ENCODE results near the gene H2BK1. TPM values are rescaled to one million over a fixed set of nuclear protein-coding genes. Genes with fewer than 3 reads are reported as not detected.

H2BK1 gene
- total RNA-seq, 1 donor from 2014 or later = not detected

DNA sequence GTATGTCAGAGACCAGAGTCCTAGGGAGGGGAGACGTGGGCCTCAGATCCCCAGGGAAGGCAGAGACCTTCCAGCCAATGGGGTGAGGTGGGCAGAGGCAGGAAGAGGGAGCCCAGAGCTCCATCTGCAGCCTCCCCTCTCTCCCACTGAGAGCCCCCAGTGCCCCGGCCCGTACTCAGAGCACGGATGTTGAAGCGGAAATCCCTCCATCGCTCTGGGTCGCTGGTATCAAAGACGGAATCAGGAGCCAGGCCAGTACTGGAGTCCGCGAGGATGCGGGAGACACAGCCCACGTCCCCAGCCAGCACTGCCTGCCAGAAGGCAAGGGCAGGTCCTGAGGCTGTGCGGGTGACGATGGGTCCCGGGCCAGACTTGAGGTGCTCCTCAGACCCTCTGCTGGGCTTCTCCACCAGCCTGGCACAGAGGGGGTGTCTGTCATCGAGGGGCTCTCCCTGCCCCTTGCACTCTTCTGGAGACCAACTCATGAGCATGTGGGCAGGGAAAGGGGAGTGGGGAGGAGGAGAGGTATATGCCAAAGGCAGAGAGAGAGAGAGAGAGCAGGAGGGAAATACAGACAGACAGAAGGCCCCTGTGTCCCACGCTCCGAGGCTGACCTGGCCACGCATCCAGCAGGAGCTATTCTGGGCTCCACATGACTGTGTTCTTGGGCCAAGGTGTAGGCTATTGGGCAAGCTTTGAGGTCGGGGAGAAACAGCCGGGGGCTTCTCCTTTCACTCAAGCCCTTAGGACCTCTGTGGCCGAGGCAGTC lies 23.5 kb downstream of the H2BK1 start, which contains the start of gene ASB10:
TSS of gene ASB10 (minus strand) at position 611 of the 769 bp plus-strand sequence. CDS start at position 491, 120 bp downstream.
- no peak within 1 kb of the TSS for H3K4me3 Mint-ChIP-seq
- no peak for DNase-seq (ENCODE audit: low spot score)
- no peaks in the 10 kb centered on the region for H3K9me3 Mint-ChIP-seq
- no peaks in the 10 kb centered on the region for H3K36me3 Mint-ChIP-seq (ENCODE audit: low read depth)
- no peaks in the 10 kb centered on the region for H3K4me1 Mint-ChIP-seq (ENCODE audit: low read depth)
- intact Hi-C loops (cut with micrococcal nuclease) = no loop called here
- no peak within 1 kb of the TSS for H3K27ac Mint-ChIP-seq
- peaks cover 7% of the 10 kb centered on the region for H3K27me3 Mint-ChIP-seq (ENCODE audit: insufficient read depth)

GRCh38 chr7:151185762-151186639 lies 24.3 kb downstream of the H2BK1 start:
- no peak overlapping the region for H3K27ac Mint-ChIP-seq

DNA sequence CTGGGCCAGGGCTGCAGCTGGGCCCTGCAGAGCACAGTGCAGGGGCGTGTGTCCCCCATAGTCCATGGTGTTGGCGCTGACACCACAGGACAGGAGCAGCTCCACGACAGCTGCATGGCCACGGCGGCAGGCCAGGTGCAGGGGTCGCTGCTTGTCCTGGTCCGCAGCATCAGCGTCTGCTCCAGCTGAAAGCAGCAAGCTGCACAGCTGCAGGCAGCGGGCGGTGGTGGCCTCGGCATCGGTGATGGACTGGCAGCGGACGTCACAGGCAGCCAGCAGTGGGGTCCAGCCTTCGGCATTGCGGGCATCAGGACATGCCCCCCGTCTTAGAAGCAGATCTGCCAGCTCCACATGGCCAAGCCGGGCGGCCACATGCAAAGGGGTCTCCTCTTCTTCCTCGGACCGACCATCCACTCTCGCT lies 29.3 kb downstream of the H2BK1 start:
- Mint-ChIP-seq H3K27ac (no peak overlapping the region), H3K27me3 (ENCODE audit: insufficient read depth) (peaks cover 7% of the 10 kb centered on the region), H3K9me3 (no peaks in the 10 kb centered on the region), H3K36me3 (ENCODE audit: low read depth) (no peaks in the 10 kb centered on the region), H3K4me3 (no peak overlapping the region), H3K4me1 (ENCODE audit: low read depth) (no peaks in the 10 kb centered on the region)
- intact Hi-C loops (cut with micrococcal nuclease) = no loop called here
- no peak for DNase-seq (ENCODE audit: low spot score)

More at GRCh38 chr7:151185762-151186639, 24.3 kb downstream of the H2BK1 start:
- intact Hi-C loops (cut with micrococcal nuclease) = no loop called here
- DNase-seq (ENCODE audit: low spot score) = no peak
- H3K4me1 Mint-ChIP-seq (ENCODE audit: low read depth) = no peaks in the 10 kb centered on the region
- H3K27me3 Mint-ChIP-seq (ENCODE audit: insufficient read depth) = peaks cover 7% of the 10 kb centered on the region
- H3K36me3 Mint-ChIP-seq (ENCODE audit: low read depth) = no peaks in the 10 kb centered on the region
- H3K9me3 Mint-ChIP-seq = no peaks in the 10 kb centered on the region
- no peak overlapping the region for H3K4me3 Mint-ChIP-seq

DNA sequence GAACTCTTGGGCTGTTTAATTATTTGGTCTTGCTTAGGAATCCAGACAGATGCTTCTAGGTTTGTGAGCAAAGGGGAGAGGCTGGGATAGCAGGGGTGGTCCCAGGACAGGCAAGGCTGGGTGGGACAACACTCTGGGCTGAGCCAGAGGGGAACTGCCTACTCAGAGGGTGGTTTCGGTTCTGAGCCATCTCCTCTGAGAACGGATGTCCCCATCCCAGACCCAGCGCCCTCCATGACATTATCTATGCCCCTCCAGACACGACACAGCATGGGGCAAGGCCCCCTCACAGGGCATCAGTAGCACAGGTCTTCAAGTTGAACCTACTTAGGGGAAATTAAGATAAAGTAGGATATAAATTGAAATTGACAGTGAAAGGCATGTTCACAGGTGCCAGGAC lies 30.3 kb downstream of the H2BK1 start:
- Mint-ChIP-seq H3K4me1 (ENCODE audit: low read depth) (no peaks in the 10 kb centered on the region), H3K9me3 (no peaks in the 10 kb centered on the region), H3K27ac (no peak overlapping the region), H3K27me3 (ENCODE audit: insufficient read depth) (peaks cover 7% of the 10 kb centered on the region), H3K4me3 (no peak overlapping the region), H3K36me3 (ENCODE audit: low read depth) (no peaks in the 10 kb centered on the region)
- intact Hi-C loops (cut with micrococcal nuclease) = no loop called here
- no peak for DNase-seq (ENCODE audit: low spot score)

DNA sequence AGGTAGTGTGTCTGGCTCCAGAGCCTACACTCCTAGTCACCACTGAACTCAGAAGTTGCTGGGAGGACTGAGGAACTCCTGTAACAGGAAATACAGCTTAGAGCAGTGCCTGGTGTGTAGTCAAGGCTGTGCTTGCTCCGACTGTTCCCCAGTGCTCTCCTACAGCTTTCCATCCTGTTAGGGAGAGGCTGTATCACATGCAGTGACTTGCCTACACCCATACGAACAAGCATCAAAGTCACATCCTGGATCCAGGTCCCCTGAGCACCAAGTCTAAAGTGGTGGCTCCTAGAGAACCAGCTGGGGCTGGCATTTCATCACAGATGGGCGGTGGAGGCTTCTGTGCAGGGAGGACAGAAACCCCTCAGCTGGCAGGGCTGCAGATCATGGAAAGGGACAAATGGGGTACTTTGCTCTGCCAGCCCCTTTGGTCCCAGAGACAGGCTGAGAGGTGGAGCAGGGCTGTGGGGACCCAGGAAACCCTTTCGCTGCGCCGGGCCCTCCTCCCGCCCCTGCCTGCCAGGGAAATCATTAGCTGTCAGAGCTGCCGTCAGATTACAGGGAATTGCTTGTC lies 30.9 kb downstream of the H2BK1 start:
- Mint-ChIP-seq H3K9me3 (no peaks in the 10 kb centered on the region), H3K4me3 (no peak overlapping the region), H3K27ac (no peak overlapping the region), H3K4me1 (ENCODE audit: low read depth) (no peaks in the 10 kb centered on the region), H3K27me3 (ENCODE audit: insufficient read depth) (peaks cover 7% of the 10 kb centered on the region), H3K36me3 (ENCODE audit: low read depth) (no peaks in the 10 kb centered on the region)
- DNase-seq (ENCODE audit: low spot score) = no peak
- intact Hi-C loops (cut with micrococcal nuclease) = no loop called here

DNA sequence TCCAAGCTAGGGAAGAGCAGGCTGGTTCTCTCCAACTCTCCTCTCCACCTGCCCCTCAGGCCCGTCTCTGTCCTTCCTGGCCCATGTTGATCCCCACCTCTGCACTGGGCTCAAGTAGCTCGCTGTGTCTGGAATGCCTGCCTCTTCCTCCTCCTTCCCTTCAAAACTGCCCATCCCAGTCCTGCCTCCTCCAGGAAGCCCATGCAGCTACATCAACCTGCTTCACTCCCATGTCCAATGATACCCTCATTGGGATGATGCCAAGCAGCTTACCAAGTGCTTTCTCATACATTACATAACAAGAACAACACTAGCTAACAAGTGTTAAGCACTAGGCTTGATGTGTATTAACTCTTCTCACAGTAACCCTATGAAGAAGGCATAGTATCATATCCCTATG lies 31.5 kb downstream of the H2BK1 start:
- Mint-ChIP-seq H3K27me3 (ENCODE audit: insufficient read depth) (peaks cover 7% of the 10 kb centered on the region), H3K27ac (no peak overlapping the region), H3K4me1 (ENCODE audit: low read depth) (no peaks in the 10 kb centered on the region), H3K9me3 (no peaks in the 10 kb centered on the region), H3K4me3 (no peak overlapping the region), H3K36me3 (ENCODE audit: low read depth) (no peaks in the 10 kb centered on the region)
- intact Hi-C loops (cut with micrococcal nuclease) = no loop called here
- DNase-seq (ENCODE audit: low spot score) = no peak

GRCh38 chr7:151178236-151178635 lies 32.1 kb downstream of the H2BK1 start:
- no peaks in the 10 kb centered on the region for H3K4me1 Mint-ChIP-seq (ENCODE audit: low read depth)
- no peak overlapping the region for H3K27ac Mint-ChIP-seq
- H3K27me3 Mint-ChIP-seq (ENCODE audit: insufficient read depth) = peaks cover 11% of the 10 kb centered on the region
- intact Hi-C loops (cut with micrococcal nuclease) = no loop called here
- no peaks in the 10 kb centered on the region for H3K9me3 Mint-ChIP-seq
- H3K4me3 Mint-ChIP-seq = no peak overlapping the region
- DNase-seq (ENCODE audit: low spot score) = no peak
- no peaks in the 10 kb centered on the region for H3K36me3 Mint-ChIP-seq (ENCODE audit: low read depth)

- DNase-seq (ENCODE audit: low spot score) = no peak
- Mint-ChIP-seq H3K4me3 (no peak overlapping the region), H3K36me3 (ENCODE audit: low read depth) (no peaks in the 10 kb centered on the region), H3K4me1 (ENCODE audit: low read depth) (no peaks in the 10 kb centered on the region), H3K27me3 (ENCODE audit: insufficient read depth) (peaks cover 16% of the 10 kb centered on the region), H3K27ac (no peak overlapping the region), H3K9me3 (no peaks in the 10 kb centered on the region)
- intact Hi-C loops (cut with micrococcal nuclease) = no loop called here
Measured at GRCh38 chr7:151177310-151177709, 33.0 kb downstream of the H2BK1 start.

GRCh38 chr7:151176401-151176800 lies 33.9 kb downstream of the H2BK1 start:
- Mint-ChIP-seq H3K4me3 (no peak overlapping the region), H3K27ac (no peak overlapping the region), H3K27me3 (ENCODE audit: insufficient read depth) (peaks cover 22% of the 10 kb centered on the region), H3K4me1 (ENCODE audit: low read depth) (no peaks in the 10 kb centered on the region), H3K9me3 (no peaks in the 10 kb centered on the region), H3K36me3 (ENCODE audit: low read depth) (no peaks in the 10 kb centered on the region)
- intact Hi-C loops (cut with micrococcal nuclease) = no loop called here
- DNase-seq (ENCODE audit: low spot score) = no peak

- no peaks in the 10 kb centered on the region for H3K9me3 Mint-ChIP-seq
- H3K4me1 Mint-ChIP-seq (ENCODE audit: low read depth) = no peaks in the 10 kb centered on the region
- DNase-seq (ENCODE audit: low spot score) = no peak
- H3K36me3 Mint-ChIP-seq (ENCODE audit: low read depth) = no peaks in the 10 kb centered on the region
- H3K27ac Mint-ChIP-seq = no peak overlapping the region
- H3K27me3 Mint-ChIP-seq (ENCODE audit: insufficient read depth) = peaks cover 26% of the 10 kb centered on the region
- intact Hi-C loops (cut with micrococcal nuclease) = no loop called here
- H3K4me3 Mint-ChIP-seq = no peak overlapping the region
Measured at GRCh38 chr7:151175793-151176311, 34.4 kb downstream of the H2BK1 start.

DNA sequence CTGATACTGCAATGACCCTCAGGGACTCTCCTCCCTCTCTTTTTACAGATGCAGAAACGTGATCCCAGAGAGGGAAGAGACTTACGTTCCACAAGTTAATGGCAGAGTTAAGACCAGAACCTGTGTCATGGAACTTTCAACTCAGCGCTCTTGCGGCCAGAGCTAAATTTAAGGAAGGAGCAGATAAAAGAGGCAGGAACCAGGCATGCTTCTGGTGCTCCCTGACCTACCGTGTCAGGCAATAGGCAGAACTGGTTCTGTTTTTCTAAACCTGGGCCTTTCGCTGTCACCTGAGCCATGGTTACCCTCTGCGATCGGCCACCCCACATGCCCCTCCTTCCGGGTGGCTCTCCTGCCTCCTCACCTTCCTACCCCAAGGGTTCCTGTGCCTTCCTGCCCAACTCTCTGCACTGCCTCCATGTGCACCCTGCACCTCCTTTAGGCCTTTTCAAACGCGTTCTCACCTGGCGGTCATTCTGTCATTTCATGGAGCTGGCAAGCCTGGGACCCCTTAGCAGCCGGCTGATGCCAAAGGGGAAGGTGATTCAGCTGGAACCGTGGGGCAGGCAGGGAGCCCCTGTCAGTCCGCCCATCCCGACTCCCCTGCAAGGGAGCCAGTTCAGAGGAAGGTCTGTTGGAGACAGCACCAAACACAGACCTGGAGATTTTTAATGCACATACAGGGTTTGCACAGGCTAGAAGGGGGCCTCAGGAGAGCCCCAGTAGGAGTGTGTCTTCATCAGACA lies 35.1 kb downstream of the H2BK1 start:
- Mint-ChIP-seq H3K4me1 (ENCODE audit: low read depth) (no peaks in the 10 kb centered on the region), H3K36me3 (ENCODE audit: low read depth) (no peaks in the 10 kb centered on the region), H3K27ac (no peak overlapping the region), H3K27me3 (ENCODE audit: insufficient read depth) (peaks cover 28% of the 10 kb centered on the region), H3K9me3 (no peaks in the 10 kb centered on the region), H3K4me3 (no peak overlapping the region)
- intact Hi-C loops (cut with micrococcal nuclease) = no loop called here
- no peak for DNase-seq (ENCODE audit: low spot score)

GRCh38 chr7:151174246-151175046 lies 35.8 kb downstream of the H2BK1 start:
- intact Hi-C loops (cut with micrococcal nuclease) = loop anchor here (5.0 kb wide), 1 partner anchor 157 kb away; no protein-coding TSS in a partner anchor
- peaks cover 36% of the 10 kb centered on the region for H3K27me3 Mint-ChIP-seq (ENCODE audit: insufficient read depth)
- no peak for DNase-seq (ENCODE audit: low spot score)

More at GRCh38 chr7:151174246-151175046, 35.8 kb downstream of the H2BK1 start:
- Mint-ChIP-seq H3K36me3 (ENCODE audit: low read depth) (no peaks in the 10 kb centered on the region), H3K27ac (no peak overlapping the region), H3K4me1 (ENCODE audit: low read depth) (no peaks in the 10 kb centered on the region), H3K9me3 (no peaks in the 10 kb centered on the region), H3K4me3 (no peak overlapping the region)

Measured in activated T-helper 1 cell treated with anti-CD3 and anti-CD28 coated beads, Interleukin-12 subunit alpha, Interleukin-12 subunit beta, Interleukin-2, Interleukin-4 antibody, amounts not matched to agents 30 ng/mL and 10 ng/mL and 1 ng/mL, durations not matched to agents 14 hours and 24 hours and 36 hours (primary cell).